Sigmoid colon (tissue), 4 donors: ENCODE measurements around the gene MYOD1.

Source experiments
- CTCF ChIP-seq, 4 experiments: fragments of 450-650 bp in 3 of 4; fragments of 200-600 bp in 1 of 4; IDR thresholded peaks; one replicate each; pipeline ENCODE4 v1.5.1; 2016 to 2019; ENCODE audit warnings: antibody characterized with exemption in 4 of 4, mild to moderate bottlenecking in 3 of 4, moderate library complexity in 2 of 4
- EP300 ChIP-seq, 4 donors: sonication (generic); formaldehyde crosslinking; IDR thresholded peaks; one replicate each; pipeline ENCODE4 v1.6.1; 2017; ENCODE audit warnings: antibody characterized with exemption in 4 of 4
- POLR2A ChIP-seq, 2 donors: fragments of 450-650 bp; IDR thresholded peaks; one replicate each; pipeline ENCODE4 v1.6.1; 2016; ENCODE audit warnings: antibody characterized with exemption in 2 of 2, mild to moderate bottlenecking in 2 of 2, moderate library complexity in 2 of 2

DNA sequence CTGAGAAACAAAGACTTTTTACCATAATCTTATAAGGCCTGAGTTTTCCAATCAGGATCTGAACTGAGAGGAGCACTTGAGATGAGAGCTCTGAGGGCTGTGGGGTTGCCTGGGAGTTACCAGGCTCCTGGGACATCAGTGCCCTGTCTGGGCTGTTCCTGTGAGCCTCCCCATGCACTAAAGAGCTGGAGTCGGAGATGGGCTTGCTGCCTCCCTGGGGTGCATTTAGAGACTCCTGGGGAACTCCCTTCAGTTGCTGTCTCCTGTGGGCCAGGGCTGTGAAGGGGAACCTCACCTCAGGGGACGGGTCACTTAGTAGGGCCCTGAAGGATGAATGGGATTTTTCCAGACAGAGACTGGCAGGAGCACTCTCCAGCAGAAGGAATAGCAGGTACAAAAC lies 48.5 kb downstream of the MYOD1 start:
- TF ChIP-seq CTCF (IDR thresholded peaks at IDR 0.05): no peak
- TF ChIP-seq EP300 (IDR thresholded peaks at IDR 0.05): no peak
- TF ChIP-seq POLR2A (IDR thresholded peaks at IDR 0.05): no peak
